ENCODE data around the gene OGFR. TPM values are rescaled to one million over a fixed set of nuclear protein-coding genes. Genes with fewer than 3 reads are reported as not detected.

Gene OGFR
- total and polyA plus RNA-seq, 2 experiments from 2014 or later = 9.6 to 50.6 TPM

- TF ChIP-seq, protein P1, sequence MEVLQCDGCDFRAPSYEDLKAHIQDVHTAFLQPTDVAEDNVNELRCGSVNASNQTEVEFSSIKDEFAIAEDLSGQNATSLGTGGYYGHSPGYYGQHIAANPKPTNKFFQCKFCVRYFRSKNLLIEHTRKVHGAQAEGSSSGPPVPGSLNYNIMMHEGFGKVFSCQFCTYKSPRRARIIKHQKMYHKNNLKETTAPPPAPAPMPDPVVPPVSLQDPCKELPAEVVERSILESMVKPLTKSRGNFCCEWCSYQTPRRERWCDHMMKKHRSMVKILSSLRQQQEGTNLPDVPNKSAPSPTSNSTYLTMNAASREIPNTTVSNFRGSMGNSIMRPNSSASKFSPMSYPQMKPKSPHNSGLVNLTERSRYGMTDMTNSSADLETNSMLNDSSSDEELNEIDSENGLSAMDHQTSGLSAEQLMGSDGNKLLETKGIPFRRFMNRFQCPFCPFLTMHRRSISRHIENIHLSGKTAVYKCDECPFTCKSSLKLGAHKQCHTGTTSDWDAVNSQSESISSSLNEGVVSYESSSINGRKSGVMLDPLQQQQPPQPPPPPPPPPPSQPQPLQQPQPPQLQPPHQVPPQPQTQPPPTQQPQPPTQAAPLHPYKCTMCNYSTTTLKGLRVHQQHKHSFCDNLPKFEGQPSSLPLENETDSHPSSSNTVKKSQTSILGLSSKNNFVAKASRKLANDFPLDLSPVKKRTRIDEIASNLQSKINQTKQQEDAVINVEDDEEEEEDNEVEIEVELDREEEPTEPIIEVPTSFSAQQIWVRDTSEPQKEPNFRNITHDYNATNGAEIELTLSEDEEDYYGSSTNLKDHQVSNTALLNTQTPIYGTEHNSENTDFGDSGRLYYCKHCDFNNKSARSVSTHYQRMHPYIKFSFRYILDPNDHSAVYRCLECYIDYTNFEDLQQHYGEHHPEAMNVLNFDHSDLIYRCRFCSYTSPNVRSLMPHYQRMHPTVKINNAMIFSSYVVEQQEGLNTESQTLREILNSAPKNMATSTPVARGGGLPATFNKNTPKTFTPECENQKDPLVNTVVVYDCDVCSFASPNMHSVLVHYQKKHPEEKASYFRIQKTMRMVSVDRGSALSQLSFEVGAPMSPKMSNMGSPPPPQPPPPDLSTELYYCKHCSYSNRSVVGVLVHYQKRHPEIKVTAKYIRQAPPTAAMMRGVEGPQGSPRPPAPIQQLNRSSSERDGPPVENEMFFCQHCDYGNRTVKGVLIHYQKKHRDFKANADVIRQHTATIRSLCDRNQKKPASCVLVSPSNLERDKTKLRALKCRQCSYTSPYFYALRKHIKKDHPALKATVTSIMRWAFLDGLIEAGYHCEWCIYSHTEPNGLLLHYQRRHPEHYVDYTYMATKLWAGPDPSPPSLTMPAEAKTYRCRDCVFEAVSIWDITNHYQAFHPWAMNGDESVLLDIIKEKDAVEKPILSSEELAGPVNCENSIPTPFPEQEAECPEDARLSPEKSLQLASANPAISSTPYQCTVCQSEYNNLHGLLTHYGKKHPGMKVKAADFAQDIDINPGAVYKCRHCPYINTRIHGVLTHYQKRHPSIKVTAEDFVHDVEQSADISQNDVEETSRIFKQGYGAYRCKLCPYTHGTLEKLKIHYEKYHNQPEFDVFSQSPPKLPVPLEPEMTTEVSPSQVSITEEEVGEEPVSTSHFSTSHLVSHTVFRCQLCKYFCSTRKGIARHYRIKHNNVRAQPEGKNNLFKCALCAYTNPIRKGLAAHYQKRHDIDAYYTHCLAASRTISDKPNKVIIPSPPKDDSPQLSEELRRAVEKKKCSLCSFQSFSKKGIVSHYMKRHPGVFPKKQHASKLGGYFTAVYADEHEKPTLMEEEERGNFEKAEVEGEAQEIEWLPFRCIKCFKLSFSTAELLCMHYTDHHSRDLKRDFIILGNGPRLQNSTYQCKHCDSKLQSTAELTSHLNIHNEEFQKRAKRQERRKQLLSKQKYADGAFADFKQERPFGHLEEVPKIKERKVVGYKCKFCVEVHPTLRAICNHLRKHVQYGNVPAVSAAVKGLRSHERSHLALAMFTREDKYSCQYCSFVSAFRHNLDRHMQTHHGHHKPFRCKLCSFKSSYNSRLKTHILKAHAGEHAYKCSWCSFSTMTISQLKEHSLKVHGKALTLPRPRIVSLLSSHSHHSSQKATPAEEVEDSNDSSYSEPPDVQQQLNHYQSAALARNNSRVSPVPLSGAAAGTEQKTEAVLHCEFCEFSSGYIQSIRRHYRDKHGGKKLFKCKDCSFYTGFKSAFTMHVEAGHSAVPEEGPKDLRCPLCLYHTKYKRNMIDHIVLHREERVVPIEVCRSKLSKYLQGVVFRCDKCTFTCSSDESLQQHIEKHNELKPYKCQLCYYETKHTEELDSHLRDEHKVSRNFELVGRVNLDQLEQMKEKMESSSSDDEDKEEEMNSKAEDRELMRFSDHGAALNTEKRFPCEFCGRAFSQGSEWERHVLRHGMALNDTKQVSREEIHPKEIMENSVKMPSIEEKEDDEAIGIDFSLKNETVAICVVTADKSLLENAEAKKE (CRISPR knock-in tag; IDR thresholded peaks at IDR 0.05) = no peak
- no peak for TF ChIP-seq JUNB (IDR thresholded peaks at IDR 0.05; ENCODE audit: unreplicated experiment)
- no peak for TF ChIP-seq CREB1 (CRISPR knock-in tag; IDR thresholded peaks at IDR 0.05; ENCODE audit: low read depth)
- TF ChIP-seq EZH2phosphoT487 (IDR thresholded peaks at IDR 0.05; ENCODE audit: unreplicated experiment) = no peak
- no peak for TF ChIP-seq EZH2 (IDR thresholded peaks at IDR 0.05; ENCODE audit: low read depth, unreplicated experiment)
- no peak for TF ChIP-seq STAT1 (IDR thresholded peaks at IDR 0.05; ENCODE audit: unreplicated experiment)
- no peak for TF ChIP-seq ZNF114 (CRISPR knock-in tag; IDR thresholded peaks at IDR 0.05)
- TF ChIP-seq ETS1 (IDR thresholded peaks at IDR 0.05) = no peak
- no peak for TF ChIP-seq NANOG (IDR thresholded peaks at IDR 0.05; ENCODE audit: borderline replicate concordance)
Measured at GRCh38 chr20:62809530-62810428, 5.1 kb downstream of the OGFR start (continued).

All from GM23338 (cell line).